Suprapubic skin (tissue), 3 donors: ENCODE results near the gene HEY2.

ENCODE experiments used
- CTCF ChIP-seq, 2 donors: fragments of 200-600 bp in 1 of 2; fragments of 450-650 bp in 1 of 2; sonication (generic) in 1 of 2; IDR thresholded peaks; one replicate each; pipeline ENCODE4 v1.5.1; 2016 to 2019; ENCODE audit warnings: antibody characterized with exemption in 2 of 2, mild to moderate bottlenecking in 1 of 2, moderate library complexity in 1 of 2
- POLR2A ChIP-seq, 2 donors: fragments of 450-650 bp; IDR thresholded peaks; one replicate each; pipeline ENCODE4 v1.6.1; 2017; ENCODE audit warnings: antibody characterized with exemption in 2 of 2, mild to moderate bottlenecking in 2 of 2, moderate library complexity in 2 of 2

DNA sequence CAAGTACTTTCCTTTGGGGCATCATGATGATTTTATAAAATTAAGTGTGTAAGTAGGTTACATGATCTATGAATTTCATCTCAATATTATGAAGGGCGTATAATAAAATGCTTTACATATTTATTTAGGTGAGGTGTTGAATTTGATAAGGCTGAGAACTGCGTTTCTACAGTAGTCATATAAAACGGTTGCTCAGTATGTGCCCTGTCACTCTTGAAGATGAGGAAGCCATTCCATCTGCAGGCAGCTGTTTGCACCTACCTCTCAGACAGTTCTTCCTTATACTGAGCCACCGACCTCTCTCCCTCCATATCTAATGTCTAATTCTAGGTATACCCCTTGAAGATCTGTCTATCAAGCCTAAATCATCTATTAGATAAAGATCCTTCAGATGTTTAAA lies 57.4 kb downstream of the HEY2 start:
- TF ChIP-seq CTCF (IDR thresholded peaks at IDR 0.05) (no peak), POLR2A (IDR thresholded peaks at IDR 0.05) (no peak)
